ENCODE measurements around the gene DUSP2. TPM values are rescaled to one million over a fixed set of nuclear protein-coding genes. Genes with fewer than 3 reads are reported as not detected.

DUSP2 gene
- total RNA-seq, 1 donor, result 0.86 TPM

DNA sequence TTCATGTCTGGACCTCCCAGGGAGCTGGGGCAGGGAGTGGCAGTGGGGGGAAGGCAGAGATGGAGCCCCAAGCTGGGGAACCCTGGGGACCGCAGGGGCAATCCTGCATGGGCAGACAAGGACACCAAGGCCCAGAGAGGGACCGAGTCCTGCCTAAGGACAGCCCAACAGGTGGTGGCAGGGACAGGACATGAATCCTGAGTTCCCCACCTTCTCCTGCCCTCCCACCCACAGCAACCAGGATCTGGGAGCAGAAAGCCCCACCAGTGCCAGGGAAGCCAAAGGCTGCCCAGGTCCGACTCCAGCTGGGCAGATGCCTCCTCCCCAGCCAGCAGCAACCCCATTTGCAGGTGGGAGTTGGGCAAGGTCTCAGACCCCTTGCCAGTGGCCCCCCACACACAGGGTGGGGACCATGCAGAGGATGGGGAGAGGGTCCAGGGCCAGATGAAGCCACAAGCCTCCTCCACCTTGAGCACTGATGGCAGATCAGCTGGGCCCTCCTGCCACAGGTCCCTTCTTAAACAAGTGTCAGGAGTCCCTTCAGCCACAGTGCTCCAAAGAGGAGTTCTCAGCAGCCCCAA lies 35.2 kb downstream of the DUSP2 start:
- DNase-seq (ENCODE audit: low read depth), result no peak
- no peak for TF ChIP-seq CTCF (IDR thresholded peaks at IDR 0.05; ENCODE audit: insufficient read depth, low read depth, low read length)
- no peak overlapping the region for H3K4me3 ChIP-seq (ENCODE audit: low read depth, low read length)

GRCh38 chr2:96109361-96109680 lies 35.9 kb downstream of the DUSP2 start:
- no peak for TF ChIP-seq CTCF (IDR thresholded peaks at IDR 0.05; ENCODE audit: insufficient read depth, low read depth, low read length)
- no peak overlapping the region for H3K4me3 ChIP-seq (ENCODE audit: low read depth, low read length)
- no peak for DNase-seq (ENCODE audit: low read depth)

DNA sequence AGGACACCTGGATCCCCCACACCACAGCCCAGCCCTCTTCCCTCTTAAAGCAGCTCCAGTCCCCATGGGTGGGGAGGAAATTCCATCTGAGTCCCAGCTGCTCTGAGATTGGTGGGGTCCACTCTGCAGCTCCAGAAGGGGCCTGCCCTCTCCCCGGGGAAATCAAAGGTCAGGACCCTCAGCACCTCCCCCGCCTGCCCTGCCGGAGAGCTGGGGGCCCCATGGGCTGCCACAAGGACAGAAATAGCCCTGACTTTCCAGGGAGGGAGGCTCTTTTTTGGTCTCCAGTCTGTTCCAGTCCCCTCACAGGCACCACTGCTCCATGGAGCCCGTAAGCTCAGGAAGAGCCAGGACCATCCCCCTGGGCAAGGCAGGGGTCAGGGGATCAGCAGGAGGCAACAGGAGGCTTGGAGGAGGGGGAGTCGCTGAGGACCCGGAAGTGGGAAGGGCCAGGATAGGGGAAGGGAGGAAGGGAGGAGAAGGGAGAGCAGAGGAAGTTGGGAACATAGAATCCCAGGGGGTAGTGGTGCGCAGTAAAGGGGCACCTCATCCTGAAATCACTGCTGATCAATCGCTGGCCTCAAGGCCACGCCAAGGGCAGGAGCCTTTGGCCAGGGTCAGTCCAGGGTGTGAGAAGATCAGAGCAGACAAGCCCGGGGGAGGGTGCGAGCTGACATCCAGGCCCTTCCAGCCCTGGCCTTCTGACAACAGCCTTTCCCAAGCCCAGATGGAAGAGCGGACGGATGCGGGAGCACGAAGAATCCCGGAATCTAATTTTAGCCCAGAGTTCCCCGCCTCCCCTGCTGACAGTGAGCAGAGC lies 36.5 kb downstream of the DUSP2 start:
- no peak for TF ChIP-seq CTCF (IDR thresholded peaks at IDR 0.05; ENCODE audit: insufficient read depth, low read depth, low read length)
- no peak overlapping the region for H3K4me3 ChIP-seq (ENCODE audit: low read depth, low read length)
- no peak for DNase-seq (ENCODE audit: low read depth)

GRCh38 chr2:96108151-96108540 lies 37.1 kb downstream of the DUSP2 start:
- TF ChIP-seq CTCF (IDR thresholded peaks at IDR 0.05; ENCODE audit: insufficient read depth, low read depth, low read length), result no peak
- DNase-seq (ENCODE audit: low read depth), result no peak
- no peak overlapping the region for H3K4me3 ChIP-seq (ENCODE audit: low read depth, low read length)

DNA sequence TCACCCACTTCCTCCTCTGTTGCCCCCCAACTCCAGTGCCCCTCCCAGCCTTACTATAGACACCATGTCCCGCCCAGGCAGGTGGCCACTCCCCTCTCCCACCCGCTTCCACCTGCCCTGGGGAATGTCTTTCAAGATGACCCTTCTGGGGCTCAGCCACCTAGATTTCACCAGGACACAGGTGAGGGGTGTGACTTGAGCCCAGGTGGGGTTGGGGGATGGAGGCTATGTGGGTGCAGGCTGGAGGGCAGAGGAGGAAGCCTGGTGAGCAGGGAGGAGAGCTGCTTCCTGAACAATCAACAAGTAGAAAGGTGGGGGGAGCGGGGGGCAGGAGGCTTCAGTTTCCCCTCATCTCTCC lies 37.6 kb downstream of the DUSP2 start:
- DNase-seq (ENCODE audit: low read depth), result no peak
- H3K4me3 ChIP-seq (ENCODE audit: low read depth, low read length), result no peak overlapping the region
- TF ChIP-seq CTCF (IDR thresholded peaks at IDR 0.05; ENCODE audit: insufficient read depth, low read depth, low read length), result no peak

GRCh38 chr2:96106991-96107707 lies 38.1 kb downstream of the DUSP2 start:
- no peak for TF ChIP-seq CTCF (IDR thresholded peaks at IDR 0.05; ENCODE audit: insufficient read depth, low read depth, low read length)
- DNase-seq (ENCODE audit: low read depth), result no peak
- no peak overlapping the region for H3K4me3 ChIP-seq (ENCODE audit: low read depth, low read length)

All from fibroblast of villous mesenchyme (primary cell).